HG03460 (cell line): ENCODE data around the gene SLC27A2.

Source experiments
- ATAC-seq: cut with Tn5 transposase; IDR thresholded peaks from one replicate; pipeline ENCODE4 v1.9.1; 2021; ENCODE audit not compliant: unreplicated experiment

Gene SLC27A2

GRCh38 chr15:50260969-50261496, 79.0 kb downstream of the SLC27A2 start:
- ATAC-seq = peak; percentile 57

- no peak for ATAC-seq
These were observed 80.0 kb downstream of the SLC27A2 start for GRCh38 chr15:50261981-50262380.

- no peak for ATAC-seq
These were observed 80.5 kb downstream of the SLC27A2 start for GRCh38 chr15:50262533-50262932.

GRCh38 chr15:50265620-50266019, 83.6 kb downstream of the SLC27A2 start, which contains the start of gene HDC:
HDC (minus strand) TSS chr15:50265726; CDS start chr15:50265623, 103 bp downstream.
- ATAC-seq = no peak

GRCh38 chr15:50267577-50267976, 85.6 kb downstream of the SLC27A2 start:
- no peak for ATAC-seq

GRCh38 chr15:50275091-50275490, 93.1 kb downstream of the SLC27A2 start:
- ATAC-seq = no peak

GRCh38 chr15:50275908-50276307, 93.9 kb downstream of the SLC27A2 start:
- ATAC-seq = no peak

- ATAC-seq = no peak
These were observed 95.4 kb downstream of the SLC27A2 start for GRCh38 chr15:50277370-50277769.

- ATAC-seq = no peak
These were observed 96.5 kb downstream of the SLC27A2 start for GRCh38 chr15:50278496-50278895.

- no peak for ATAC-seq
These were observed 98.3 kb downstream of the SLC27A2 start for GRCh38 chr15:50280271-50280670.

GRCh38 chr15:50281427-50281826, 99.4 kb downstream of the SLC27A2 start:
- no peak for ATAC-seq
